Right lobe of liver (tissue), 6 donors: Measurements from ENCODE around the gene DLL1. TPM values are rescaled to one million over a fixed set of nuclear protein-coding genes. Genes with fewer than 3 reads are reported as not detected.
A peak's percentile ranks its signal among the peaks of the same experiment; 100 is the strongest.

Source experiments
- ATAC-seq, 4 donors: fragments of 200-7000 bp; cut with Tn5 transposase; one replicate each; pipeline ENCODE4 v1.9.1; 2020; ENCODE audit warnings: mild to moderate bottlenecking in 4 of 4, moderate library complexity in 4 of 4
- DNase-seq, 3 donors: peaks; one replicate each; pipeline ENCODE4 v3.0.0-alpha.2; 2020
- H3K27ac ChIP-seq, 3 donors: fragments of 200-600 bp; one replicate each; pipeline ENCODE4 v1.8.0; 2022
- H3K27me3 ChIP-seq, 2 donors: fragments of 200-600 bp; one replicate each; pipeline ENCODE4 v1.8.0; 2022
- H3K36me3 ChIP-seq, 4 donors: fragments of 200-600 bp; sonication (generic) in 1 of 4; one replicate each; pipeline versions ENCODE4 v1.5.1 to v1.8.0; 2017 to 2022; ENCODE audit warnings: control low read depth in 1 of 4
- H3K4me1 ChIP-seq, 4 donors: fragments of 200-600 bp; sonication (generic) in 1 of 4; one replicate each; pipeline versions ENCODE4 v1.5.1 to v1.8.0; 2017 to 2022; ENCODE audit warnings: control low read depth in 1 of 4
- H3K4me3 ChIP-seq, 3 donors: fragments of 200-600 bp; one replicate each; pipeline ENCODE4 v1.8.0; 2022
- H3K9me3 ChIP-seq, 4 donors: fragments of 200-600 bp; sonication (generic) in 1 of 4; one replicate each; pipeline versions ENCODE4 v1.5.1 to v1.8.0; 2017 to 2022; ENCODE audit warnings: control low read depth in 1 of 4
- POLR2A ChIP-seq: fragments of 450-650 bp; IDR thresholded peaks from one replicate; pipeline ENCODE4 v1.6.1; 2017; ENCODE audit warnings: antibody characterized with exemption, mild to moderate bottlenecking
- WGBS: methylation state at CpG from one replicate; pipeline ENCODE4 v1.1.6; 2018; ENCODE audit warnings: low coverage, low lambda C conversion rate; ENCODE audit not compliant: insufficient coverage; ENCODE audit errors: missing lambda C conversion rate; 5-methylcytosine and 5-hydroxymethylcytosine counted together
- intact Hi-C, 2 donors: fragments of 100-400 bp; cut with DNase I; formaldehyde crosslinking; loops; one replicate each; pipeline versions ENCODE4 v1.11.2 to v1.14.1; 2022
- total RNA-seq, 6 experiments: library from RNA; depleted of rRNA in 2 of 6; stranded (reverse); fragments of >200 nt in 2 of 6; fragmentation: NEBNext Ultra II Directional in 3 of 6; extraction: Animal tissue kit (Norgen Biotek cat#: 25700) in 3 of 6; gene quantifications; one replicate each; pipeline versions ENCODE4 v1.1.0 to v1.2.4, GENCODE V29; 2016 to 2023
- TF ChIP-seq, protein P1 (sequence below), 4 donors: fragments of 200-600 bp in 3 of 4; fragments of 450-650 bp in 1 of 4; IDR thresholded peaks; one replicate each; pipeline versions ENCODE4 v1.5.1 to v1.8.0; 2016 to 2022; ENCODE audit warnings: antibody characterized with exemption in 4 of 4, mild to moderate bottlenecking in 2 of 4
- donor health status: DM: no; HTN: yes; CAD: no.
- donor health status: DM: no; HTN: no; CAD: no.
- donor health status: DM: no; HTN: no; CAD: no.
- donor health status: DM: no; HTN: yes; CAD: no.
- donor health status: DM: no; HTN: yes; CAD: no.

The DLL1 gene
- total RNA-seq, 6 experiments from 2014 or later = 2.0 to 9.6 (median 3.4) TPM

DNA sequence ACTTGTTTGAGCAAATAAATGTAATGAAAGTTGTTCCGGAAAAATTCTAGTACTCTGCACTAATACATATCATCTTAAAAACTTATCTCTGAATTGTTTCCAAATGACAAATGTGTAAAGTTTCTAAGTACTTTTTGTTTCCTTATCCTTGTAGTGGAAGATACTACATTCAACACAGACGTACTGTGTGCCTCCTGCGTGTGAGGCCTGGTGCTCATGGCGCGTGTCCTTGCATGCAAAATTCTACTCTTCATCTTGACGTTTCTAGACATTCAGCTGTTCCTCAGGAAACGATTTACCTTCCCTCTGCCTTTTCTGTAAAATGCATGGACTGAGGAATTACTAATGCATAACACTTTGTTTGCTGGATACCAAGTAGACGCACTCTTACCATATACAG is 11.5 kb downstream of the DLL1 start:
- H3K27ac ChIP-seq = peak overlapping the region in 1 of 3 donors; percentile 53
- TF ChIP-seq, protein P1, sequence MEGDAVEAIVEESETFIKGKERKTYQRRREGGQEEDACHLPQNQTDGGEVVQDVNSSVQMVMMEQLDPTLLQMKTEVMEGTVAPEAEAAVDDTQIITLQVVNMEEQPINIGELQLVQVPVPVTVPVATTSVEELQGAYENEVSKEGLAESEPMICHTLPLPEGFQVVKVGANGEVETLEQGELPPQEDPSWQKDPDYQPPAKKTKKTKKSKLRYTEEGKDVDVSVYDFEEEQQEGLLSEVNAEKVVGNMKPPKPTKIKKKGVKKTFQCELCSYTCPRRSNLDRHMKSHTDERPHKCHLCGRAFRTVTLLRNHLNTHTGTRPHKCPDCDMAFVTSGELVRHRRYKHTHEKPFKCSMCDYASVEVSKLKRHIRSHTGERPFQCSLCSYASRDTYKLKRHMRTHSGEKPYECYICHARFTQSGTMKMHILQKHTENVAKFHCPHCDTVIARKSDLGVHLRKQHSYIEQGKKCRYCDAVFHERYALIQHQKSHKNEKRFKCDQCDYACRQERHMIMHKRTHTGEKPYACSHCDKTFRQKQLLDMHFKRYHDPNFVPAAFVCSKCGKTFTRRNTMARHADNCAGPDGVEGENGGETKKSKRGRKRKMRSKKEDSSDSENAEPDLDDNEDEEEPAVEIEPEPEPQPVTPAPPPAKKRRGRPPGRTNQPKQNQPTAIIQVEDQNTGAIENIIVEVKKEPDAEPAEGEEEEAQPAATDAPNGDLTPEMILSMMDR (IDR thresholded peaks at IDR 0.05) = no peak
- no peak for TF ChIP-seq POLR2A
- DNase-seq (no peak), ATAC-seq (no peak)
- H3K9me3 ChIP-seq = no peaks in the 10 kb centered on the region
- 84% methylated on average over 8 of the region's 8 CpGs for WGBS
- no peak overlapping the region for H3K4me3 ChIP-seq
- peaks cover 0 to 20% (median 2%) of the 10 kb centered on the region in 4 donors for H3K4me1 ChIP-seq
- H3K27me3 ChIP-seq = no peaks in the 10 kb centered on the region
- intact Hi-C loops = no loop called here
- H3K36me3 ChIP-seq = no peaks in the 10 kb centered on the region

DNA sequence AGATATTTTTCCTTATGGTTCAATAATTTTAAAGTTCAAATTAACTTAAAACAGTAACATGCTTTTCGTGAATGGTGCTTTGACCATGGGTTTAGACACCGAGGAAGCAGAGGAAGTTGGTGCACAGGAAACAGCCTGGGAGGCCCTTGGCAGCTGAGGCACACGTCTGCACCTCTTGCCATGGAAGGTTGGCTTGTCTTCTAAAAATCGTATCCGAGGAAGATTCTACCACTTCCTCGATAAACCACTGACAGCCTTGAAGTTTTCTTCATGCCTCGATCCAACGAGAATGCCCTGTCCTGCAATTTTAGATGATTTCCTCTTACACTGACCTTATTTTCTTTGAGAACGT is 12.2 kb downstream of the DLL1 start:
- intact Hi-C loops = no loop called here
- ATAC-seq (no peak), DNase-seq (no peak)
- TF ChIP-seq POLR2A = no peak
- TF ChIP-seq, protein P1 (IDR thresholded peaks at IDR 0.05) = no peak
- 41% methylated on average over 9 of the region's 9 CpGs for WGBS
- H3K4me1 ChIP-seq = peaks cover 0 to 20% (median 2%) of the 10 kb centered on the region in 4 donors
- H3K27me3 ChIP-seq = no peaks in the 10 kb centered on the region
- H3K4me3 ChIP-seq = no peak overlapping the region
- H3K27ac ChIP-seq = no peak overlapping the region
- no peaks in the 10 kb centered on the region for H3K9me3 ChIP-seq
- H3K36me3 ChIP-seq = no peaks in the 10 kb centered on the region

- DNase-seq (peak in 1 of 3 donors; percentile 31), ATAC-seq (peak in 1 of 4 donors; percentile 6)
- Histone ChIP-seq H3K27me3 (no peaks in the 10 kb centered on the region), H3K4me1 (peaks cover 0 to 20% (median 2%) of the 10 kb centered on the region in 4 donors), H3K27ac (no peak overlapping the region), H3K36me3 (no peaks in the 10 kb centered on the region), H3K4me3 (no peak overlapping the region), H3K9me3 (no peaks in the 10 kb centered on the region)
- 75% methylated on average over 8 of the region's 8 CpGs for WGBS
- TF ChIP-seq, protein P1 (IDR thresholded peaks at IDR 0.05) = no peak
- TF ChIP-seq POLR2A = no peak
- intact Hi-C loops = no loop called here
Observed at GRCh38 chr6:170277893-170278742, 12.8 kb downstream of the DLL1 start.

- ATAC-seq = peak; percentile 52 to 76 (median 62)
- TF ChIP-seq, protein P1 (IDR thresholded peaks at IDR 0.05) = no peak
- TF ChIP-seq POLR2A = no peak
- peak; percentile 62 to 88 (median 84) for DNase-seq
- Histone ChIP-seq H3K9me3 (no peaks in the 10 kb centered on the region), H3K27me3 (no peaks in the 10 kb centered on the region), H3K4me3 (no peak overlapping the region), H3K27ac (peak overlapping the region; percentile 22 to 58 (median 24)), H3K36me3 (no peaks in the 10 kb centered on the region), H3K4me1 (peaks cover 0 to 20% (median 2%) of the 10 kb centered on the region in 4 donors)
- 53% methylated on average over 21 of the region's 29 CpGs for WGBS
- intact Hi-C loops = no loop called here
Observed at GRCh38 chr6:170276369-170277057, 14.4 kb downstream of the DLL1 start.
